ENCODE measurements around the gene CLK1.

Gene CLK1

DNA sequence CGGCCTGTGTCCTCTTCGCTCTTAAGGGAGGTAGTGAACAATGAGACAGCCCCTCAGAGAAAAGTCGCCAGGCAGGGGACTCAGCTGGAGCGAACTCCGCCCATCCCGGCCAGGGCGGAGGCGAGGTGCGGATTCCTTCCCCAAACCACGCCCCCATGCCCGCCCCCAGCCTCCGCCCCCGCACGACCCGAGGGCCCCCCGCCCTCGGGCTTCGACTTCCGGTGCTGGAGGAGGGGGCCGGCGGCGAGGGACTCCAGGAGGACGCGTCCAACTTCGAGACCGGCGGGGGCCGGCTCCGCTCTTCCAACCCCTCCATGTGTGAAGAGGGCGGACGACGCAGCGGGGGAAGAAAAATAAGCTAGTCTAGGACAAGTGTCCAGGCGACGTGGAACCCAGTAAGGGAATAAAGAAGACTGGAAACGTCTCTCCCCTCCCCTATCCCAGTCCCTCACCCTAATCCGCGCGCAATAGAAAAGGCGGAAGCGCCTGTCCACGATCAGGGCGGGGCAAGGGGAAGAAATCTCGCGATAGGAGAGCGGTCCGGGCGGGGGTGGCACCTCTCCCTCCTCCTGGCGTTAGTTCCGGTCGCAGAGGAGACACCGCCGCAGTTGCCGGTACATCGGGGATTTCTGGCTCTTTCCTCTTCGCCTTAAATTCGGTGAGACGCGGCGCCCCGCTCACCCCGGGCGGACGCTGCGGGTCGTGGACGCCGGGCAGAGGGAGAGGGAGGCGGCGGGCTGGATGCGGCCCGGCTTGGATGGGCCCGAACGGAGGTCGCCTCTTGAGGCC is 52.9 kb downstream of the CLK1 start, which contains the start of gene BZW1:
TSS of gene BZW1 (plus strand) at position 578 of the 789 bp plus-strand sequence. CDS start 1,308 bp downstream, outside the sequence.
- Histone ChIP-seq H3K4me1 (ENCODE audit: control insufficient read depth in 1 of 2, insufficient read depth in 2 of 2, low read length in 2 of 2) (peaks cover 29 to 31% of the 10 kb centered on the region in 2 donors), H3K9ac (ENCODE audit: low read depth in 1 of 2, low read length in 2 of 2) (peak within 1 kb of the TSS; percentile 82 to 93), H3K27me3 (ENCODE audit: control insufficient read depth in 1 of 2, insufficient read depth in 2 of 2, low read length in 2 of 2) (no peaks in the 10 kb centered on the region), H3K9me3 (ENCODE audit: control insufficient read depth in 1 of 2, low read length in 2 of 2) (no peaks in the 10 kb centered on the region), H3K27ac (ENCODE audit: low read depth, low read length) (peak within 1 kb of the TSS; percentile 99), H3K36me3 (ENCODE audit: control insufficient read depth in 1 of 2, insufficient read depth in 2 of 2, low read length in 2 of 2) (peaks cover 23 to 30% of the 10 kb centered on the region in 2 donors), H3K4me3 (ENCODE audit: low read depth in 1 of 2, low read length in 2 of 2) (peak within 1 kb of the TSS; percentile 72 to 96)

- no peaks in the 10 kb centered on the region for H3K27me3 ChIP-seq (ENCODE audit: control insufficient read depth in 1 of 2, insufficient read depth in 2 of 2, low read length in 2 of 2)
Measured at GRCh38 chr2:200810998-200811332, 53.5 kb downstream of the CLK1 start.

DNA sequence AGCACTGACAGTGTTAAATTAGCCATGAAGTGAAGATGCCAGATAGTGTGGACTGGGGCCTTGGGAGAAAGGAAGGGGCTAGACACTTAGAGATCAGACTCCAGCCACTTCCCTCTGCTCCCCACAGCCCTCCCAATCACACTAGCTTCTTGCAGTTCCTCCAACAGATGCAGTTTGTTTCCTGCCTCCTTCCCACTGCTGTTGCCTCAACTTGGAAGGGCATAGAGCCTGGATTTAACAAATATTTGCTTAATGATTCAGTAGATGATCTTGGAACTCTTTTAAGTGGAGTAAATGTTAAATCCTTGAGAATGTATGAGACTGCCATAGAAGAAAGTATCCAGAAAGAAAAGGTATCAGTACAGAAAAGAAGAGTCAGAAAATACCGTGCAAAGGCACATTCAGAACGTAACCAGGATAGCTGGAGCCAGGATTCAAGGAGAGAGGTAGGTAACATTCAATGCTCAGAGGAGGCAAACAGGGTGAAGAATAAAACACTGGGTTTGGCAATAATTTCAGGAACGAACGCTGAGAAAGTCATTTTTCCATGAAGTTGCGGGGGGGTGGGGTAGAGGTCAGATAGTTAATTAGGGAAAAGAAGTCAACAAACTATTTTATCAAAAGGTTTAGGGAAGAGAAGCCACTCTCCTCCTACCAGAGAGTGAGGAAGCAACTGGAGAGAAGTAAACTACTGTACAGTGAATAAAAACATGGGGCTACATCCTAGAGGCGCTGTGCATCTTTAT is 54.0 kb downstream of the CLK1 start:
- Histone ChIP-seq H3K9ac (ENCODE audit: low read depth in 1 of 2, low read length in 2 of 2) (peak overlapping the region; percentile 76 to 82), H3K4me3 (ENCODE audit: low read depth in 1 of 2, low read length in 2 of 2) (peak overlapping the region; percentile 72 to 96)

More at GRCh38 chr2:200810998-200811332, 53.5 kb downstream of the CLK1 start:
- Histone ChIP-seq H3K36me3 (ENCODE audit: control insufficient read depth in 1 of 2, insufficient read depth in 2 of 2, low read length in 2 of 2) (peaks cover 19 to 25% of the 10 kb centered on the region in 2 donors), H3K27ac (ENCODE audit: low read depth, low read length) (peak overlapping the region; percentile 47), H3K4me3 (ENCODE audit: low read depth in 1 of 2, low read length in 2 of 2) (peak overlapping the region; percentile 72 to 96), H3K9ac (ENCODE audit: low read depth in 1 of 2, low read length in 2 of 2) (peak overlapping the region; percentile 76 to 82), H3K9me3 (ENCODE audit: control insufficient read depth in 1 of 2, low read length in 2 of 2) (no peaks in the 10 kb centered on the region), H3K4me1 (ENCODE audit: control insufficient read depth in 1 of 2, insufficient read depth in 2 of 2, low read length in 2 of 2) (peaks cover 29 to 31% of the 10 kb centered on the region in 2 donors)

GRCh38 chr2:200809506-200810251 is 54.8 kb downstream of the CLK1 start:
- Histone ChIP-seq H3K4me3 (ENCODE audit: low read depth in 1 of 2, low read length in 2 of 2) (no peak overlapping the region), H3K9me3 (ENCODE audit: control insufficient read depth in 1 of 2, low read length in 2 of 2) (no peaks in the 10 kb centered on the region), H3K36me3 (ENCODE audit: control insufficient read depth in 1 of 2, insufficient read depth in 2 of 2, low read length in 2 of 2) (peaks cover 7 to 12% of the 10 kb centered on the region in 2 donors), H3K4me1 (ENCODE audit: control insufficient read depth in 1 of 2, insufficient read depth in 2 of 2, low read length in 2 of 2) (peaks cover 29 to 31% of the 10 kb centered on the region in 2 donors), H3K27me3 (ENCODE audit: control insufficient read depth in 1 of 2, insufficient read depth in 2 of 2, low read length in 2 of 2) (no peaks in the 10 kb centered on the region), H3K9ac (ENCODE audit: low read depth in 1 of 2, low read length in 2 of 2) (no peak overlapping the region), H3K27ac (ENCODE audit: low read depth, low read length) (no peak overlapping the region)

More for the DNA sequence above, 54.0 kb downstream of the CLK1 start:
- H3K36me3 ChIP-seq (ENCODE audit: control insufficient read depth in 1 of 2, insufficient read depth in 2 of 2, low read length in 2 of 2) = peaks cover 14 to 19% of the 10 kb centered on the region in 2 donors
- no peaks in the 10 kb centered on the region for H3K9me3 ChIP-seq (ENCODE audit: control insufficient read depth in 1 of 2, low read length in 2 of 2)
- H3K27ac ChIP-seq (ENCODE audit: low read depth, low read length) = peak overlapping the region; percentile 47
- no peaks in the 10 kb centered on the region for H3K27me3 ChIP-seq (ENCODE audit: control insufficient read depth in 1 of 2, insufficient read depth in 2 of 2, low read length in 2 of 2)
- H3K4me1 ChIP-seq (ENCODE audit: control insufficient read depth in 1 of 2, insufficient read depth in 2 of 2, low read length in 2 of 2) = peaks cover 29 to 31% of the 10 kb centered on the region in 2 donors

All from duodenal mucosa (tissue), 2 donors.